Measurements from ENCODE around the gene EHMT1.

- TF ChIP-seq SNAI2 (CRISPR knock-in tag; IDR thresholded peaks at IDR 0.05) (no peak), ISL1 (CRISPR knock-in tag; IDR thresholded peaks at IDR 0.05) (no peak)
Observed at GRCh38 chr9:137878146-137878941, 259.5 kb downstream of the EHMT1 start.
